Neural cell (in vitro differentiated cells): ENCODE measurements around the gene CLVS2. TPM values are rescaled to one million over a fixed set of nuclear protein-coding genes. Genes with fewer than 3 reads are reported as not detected.

ENCODE experiments used
- H2AFZ ChIP-seq: fragments of 200-600, 300-800 bp; sonication (generic), shearing (Covaris generic); 2 replicates; pipeline ENCODE4 v1.6.0; 2014; ENCODE audit warnings: low read depth, mild to moderate bottlenecking, antibody characterized with exemption, low read length, moderate library complexity
- H3F3A ChIP-seq: fragments of 200-600 bp; shearing (Covaris generic); 2 replicates; pipeline ENCODE4 v1.6.1; 2016; ENCODE audit warnings: mild to moderate bottlenecking, moderate library complexity, mixed read lengths, antibody characterized with exemption, low read length; ENCODE audit not compliant: insufficient read depth, poor library complexity, severe bottlenecking
- H3K27ac ChIP-seq: fragments of 200-600, 300-800 bp; sonication (generic), shearing (Covaris generic); 2 replicates; pipeline ENCODE4 v1.5.1; 2014; ENCODE audit warnings: mild to moderate bottlenecking, low read length, moderate library complexity
- H3K27me3 ChIP-seq: fragments of 300-800, 200-600 bp; sonication (generic), shearing (Covaris generic); 2 replicates; pipeline ENCODE4 v1.6.0; 2014; ENCODE audit warnings: mild to moderate bottlenecking, low read depth, low read length, moderate library complexity; ENCODE audit not compliant: insufficient read depth
- H3K36me3 ChIP-seq: fragments of 300-800, 200-600 bp; sonication (generic), shearing (Covaris generic); 2 replicates; pipeline ENCODE4 v1.5.1; 2014; ENCODE audit warnings: mild to moderate bottlenecking, antibody characterized with exemption, low read length, moderate library complexity; ENCODE audit not compliant: insufficient read depth
- H3K4me2 ChIP-seq: fragments of 300-800, 200-600 bp; sonication (generic), shearing (Covaris generic); 2 replicates; pipeline ENCODE4 v1.6.0; 2014; ENCODE audit warnings: mild to moderate bottlenecking, low read length
- H3K4me3 ChIP-seq: fragments of 300-800, 200-600 bp; sonication (generic), shearing (Covaris generic); 2 replicates; pipeline ENCODE4 v1.5.1; 2014; ENCODE audit warnings: mild to moderate bottlenecking, low read length, moderate library complexity
- H3K79me2 ChIP-seq: fragments of 200-600 bp; shearing (Covaris generic); replicated peaks from 2 replicates; pipeline ENCODE4 v1.6.0; 2014; ENCODE audit warnings: mild to moderate bottlenecking, low read length, moderate library complexity; ENCODE audit not compliant: insufficient read depth
- H3K9ac ChIP-seq: fragments of 300-800, 200-600 bp; sonication (generic), shearing (Covaris generic); 2 replicates; pipeline ENCODE4 v1.6.1; 2016; ENCODE audit warnings: mild to moderate bottlenecking, low read length, mixed read lengths
- H3K9me2 ChIP-seq: fragments of 200-600 bp; shearing (Covaris generic); 2 replicates; pipeline ENCODE4 v1.6.1; 2016; ENCODE audit warnings: mild to moderate bottlenecking, low read length, mixed read lengths; ENCODE audit not compliant: insufficient read depth
- H3K9me3 ChIP-seq: fragments of 200-600, 300-800 bp; sonication (generic), shearing (Covaris generic); 2 replicates; pipeline ENCODE4 v1.6.1; 2016; ENCODE audit warnings: mild to moderate bottlenecking, mixed run types, low read length, moderate library complexity, mixed read lengths
- H4K20me1 ChIP-seq: fragments of 200-600 bp; shearing (Covaris generic); 2 replicates; pipeline ENCODE4 v1.6.1; 2016; ENCODE audit warnings: mild to moderate bottlenecking, mixed run types; ENCODE audit not compliant: insufficient read depth
- CTCF ChIP-seq: fragments of 450-650 bp; IDR thresholded peaks from 2 replicates; pipeline ENCODE4 v1.5.1; 2014; ENCODE audit warnings: antibody characterized with exemption, mild to moderate bottlenecking, moderate library complexity; ENCODE audit not compliant: poor library complexity, severe bottlenecking
- EP300 ChIP-seq: fragments of 450-650 bp; conservative IDR thresholded peaks from 2 replicates; pipeline ENCODE4 v1.6.1; 2014; ENCODE audit warnings: antibody characterized with exemption, mild to moderate bottlenecking, moderate library complexity; ENCODE audit not compliant: poor library complexity, severe bottlenecking
- EZH2 ChIP-seq: fragments of 200-600, 300-800 bp; shearing (Covaris generic), sonication (generic); IDR thresholded peaks from 2 replicates; pipeline ENCODE4 v1.6.1; 2014; ENCODE audit warnings: antibody characterized with exemption, low read length, borderline replicate concordance, mild to moderate bottlenecking; ENCODE audit not compliant: insufficient read depth, poor library complexity, severe bottlenecking
- MXI1 ChIP-seq: fragments of 450-650 bp; conservative IDR thresholded peaks from 2 replicates; pipeline ENCODE4 v1.6.1; 2014; ENCODE audit warnings: antibody characterized with exemption, mild to moderate bottlenecking; ENCODE audit not compliant: poor library complexity, severe bottlenecking
- POLR2AphosphoS5 ChIP-seq: IDR thresholded peaks from 2 replicates; pipeline ENCODE4 v1.6.1; 2012
- RAD21 ChIP-seq: fragments of 450-650 bp; conservative IDR thresholded peaks from 2 replicates; pipeline ENCODE4 v1.6.1; 2014; ENCODE audit warnings: antibody characterized with exemption, mild to moderate bottlenecking, moderate library complexity
- REST ChIP-seq: IDR thresholded peaks from 2 replicates; pipeline ENCODE4 v1.6.1; 2012; ENCODE audit warnings: borderline replicate concordance
- SMC3 ChIP-seq: fragments of 450-650 bp; conservative IDR thresholded peaks from 2 replicates; pipeline ENCODE4 v1.6.1; 2014; ENCODE audit warnings: antibody characterized with exemption, mild to moderate bottlenecking, moderate library complexity; ENCODE audit not compliant: poor library complexity
- TAF1 ChIP-seq: IDR thresholded peaks from 2 replicates; pipeline ENCODE4 v1.6.1; 2012; ENCODE audit warnings: low read depth
- polyA plus RNA-seq: library from polyadenylated mRNA; depleted of rRNA; stranded (reverse); fragments of >200 nt; gene quantifications from 2 replicates; pipeline ENCODE4 v1.2.3, GENCODE V29; 2014

The CLVS2 gene
- polyA plus RNA-seq, 1 donor from 2014 or later = 12.9 TPM

- Histone ChIP-seq H4K20me1 (no peaks in the 10 kb centered on the region), H3K36me3 (no peaks in the 10 kb centered on the region)
- no peak for TF ChIP-seq EP300
- TF ChIP-seq RAD21 = no peak
- TF ChIP-seq SMC3 = no peak
- no peak for TF ChIP-seq REST
- no peak for TF ChIP-seq EZH2
- TF ChIP-seq POLR2AphosphoS5 = no peak
- TF ChIP-seq TAF1 = no peak
- no peak for TF ChIP-seq CTCF
- TF ChIP-seq MXI1 = no peak
Observed at GRCh38 chr6:123039431-123039830, 43.4 kb downstream of the CLVS2 start.

DNA sequence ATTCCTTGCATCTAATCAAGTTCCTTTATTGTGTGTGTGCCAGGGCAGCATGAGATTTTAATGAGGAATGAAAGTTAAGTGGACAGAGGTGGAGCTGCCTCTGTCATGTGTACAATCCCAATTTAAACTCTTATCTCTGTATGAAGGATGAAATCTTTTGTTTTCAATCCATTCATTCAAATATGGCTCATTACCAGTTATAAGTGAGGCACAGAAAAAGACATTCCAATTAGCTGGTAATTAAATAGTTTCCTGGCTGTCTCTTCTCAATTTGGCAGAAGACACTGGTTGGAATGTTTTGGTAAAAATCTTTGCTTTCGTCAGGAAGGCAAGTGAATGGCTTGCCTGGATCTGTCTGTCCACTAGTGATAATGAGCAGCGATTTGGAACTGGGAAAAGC is 46.4 kb downstream of the CLVS2 start:
- H3K36me3 ChIP-seq = no peaks in the 10 kb centered on the region
- TF ChIP-seq EZH2 (no peak), MXI1 (no peak), POLR2AphosphoS5 (no peak), EP300 (no peak), SMC3 (no peak), CTCF (no peak)
- no peak overlapping the region for H3K9ac ChIP-seq
- no peaks in the 10 kb centered on the region for H3K9me2 ChIP-seq
- H3F3A ChIP-seq = no peaks in the 10 kb centered on the region
- no peak overlapping the region for H3K4me2 ChIP-seq
- H3K9me3 ChIP-seq = no peaks in the 10 kb centered on the region
- H3K27ac ChIP-seq = no peak overlapping the region
- no peak overlapping the region for H2AFZ ChIP-seq
- no peaks in the 10 kb centered on the region for H3K27me3 ChIP-seq
- no peaks in the 10 kb centered on the region for H3K79me2 ChIP-seq
- H3K4me3 ChIP-seq = no peak overlapping the region
- no peaks in the 10 kb centered on the region for H4K20me1 ChIP-seq

More at GRCh38 chr6:123039431-123039830, 43.4 kb downstream of the CLVS2 start:
- H3K9me3 ChIP-seq = no peaks in the 10 kb centered on the region
- no peak overlapping the region for H3K27ac ChIP-seq
- H3K9ac ChIP-seq = no peak overlapping the region
- H2AFZ ChIP-seq = no peak overlapping the region
- H3K4me2 ChIP-seq = no peak overlapping the region
- H3K4me3 ChIP-seq = no peak overlapping the region
- H3K79me2 ChIP-seq = no peaks in the 10 kb centered on the region
- H3K9me2 ChIP-seq = no peaks in the 10 kb centered on the region
- no peaks in the 10 kb centered on the region for H3K27me3 ChIP-seq
- no peaks in the 10 kb centered on the region for H3F3A ChIP-seq
